Esophagus squamous epithelium (tissue), 5 donors: ENCODE measurements around the gene VCY. TPM values are rescaled to one million over a fixed set of nuclear protein-coding genes. Genes with fewer than 3 reads are reported as not detected.
"Not testable (repeated sequence)": the region's sequence is repeated elsewhere in the genome, so short reads cannot be mapped to it uniquely, and the experiment has no call there.

Source experiments
- DNase-seq: peaks from one replicate; lab custom pipeline; 2025; lab: John Stamatoyannopoulos, UW
- H3K27ac ChIP-seq, 4 donors: fragments of 200-600 bp; sonication (generic); one replicate each; pipeline ENCODE4 v1.5.1; 2016 to 2019; ENCODE audit warnings: mild to moderate bottlenecking in 1 of 4
- H3K27me3 ChIP-seq, 4 donors: fragments of 200-600 bp; sonication (generic); 1 replicate in 3 of 4; 2 replicates in 1 of 4; pipeline versions ENCODE4 v1.5.1 to v1.6.0; 2017 to 2021; ENCODE audit warnings: antibody characterized with exemption in 1 of 4
- H3K36me3 ChIP-seq, 3 donors: fragments of 200-600 bp; sonication (generic); one replicate each; pipeline ENCODE4 v1.5.1; 2016 to 2019
- H3K4me1 ChIP-seq, 3 donors: fragments of 200-600 bp; sonication (generic); one replicate each; pipeline ENCODE4 v1.5.1; 2017 to 2019
- H3K4me3 ChIP-seq, 4 donors: fragments of 200-600 bp; sonication (generic); 1 replicate in 3 of 4; 2 replicates in 1 of 4; pipeline ENCODE4 v1.5.1; 2016 to 2019; ENCODE audit warnings: mild to moderate bottlenecking in 2 of 4, moderate library complexity in 1 of 4
- H3K9me3 ChIP-seq, 3 donors: fragments of 200-600 bp; sonication (generic); one replicate each; pipeline ENCODE4 v1.5.1; 2016 to 2019
- WGBS, 2 donors: methylation state at CpG; one replicate each; pipeline ENCODE4 v1.1.5; 2018; 5-methylcytosine and 5-hydroxymethylcytosine counted together
- intact Hi-C: fragments of 100-400 bp; cut with DNase I; formaldehyde crosslinking; loops from one replicate; pipeline ENCODE4 v1.15.0; 2022
- total RNA-seq, 4 donors: library from RNA; depleted of rRNA; stranded (reverse); fragments of >200 nt; gene quantifications; one replicate each; pipeline ENCODE4 v1.1.0, GENCODE V29; 2016
- donor health status: DM: yes; HTN: yes; CAD: no.

Gene VCY
- total RNA-seq = not detected

DNA sequence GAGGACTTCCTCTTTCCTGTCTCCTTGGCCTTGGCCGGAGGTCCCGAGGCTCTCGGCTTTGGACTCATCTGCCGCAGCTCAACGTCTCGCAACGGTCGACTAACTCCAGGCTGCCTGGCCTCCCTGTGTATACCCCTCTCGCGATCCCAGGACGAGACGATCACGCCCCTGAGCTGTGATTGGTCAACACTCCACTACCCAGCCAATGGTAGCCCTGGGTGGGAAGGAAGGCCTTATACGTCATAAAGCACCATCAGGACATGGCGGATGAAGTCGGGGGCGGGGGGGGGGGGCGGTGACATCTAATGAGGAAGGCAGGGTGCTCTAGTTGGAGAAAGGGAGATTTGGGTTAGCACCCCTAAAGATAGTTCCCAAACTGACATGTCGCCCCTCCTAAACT lies at the start of gene VCY:
Gene VCY, minus strand, starts transcription at position 101 of the 400 bp plus-strand sequence. Its CDS starts 33 bp downstream, at position 68.
- WGBS, 2 donors = no CpG with 5 or more reads among the region's 19 CpGs

DNA sequence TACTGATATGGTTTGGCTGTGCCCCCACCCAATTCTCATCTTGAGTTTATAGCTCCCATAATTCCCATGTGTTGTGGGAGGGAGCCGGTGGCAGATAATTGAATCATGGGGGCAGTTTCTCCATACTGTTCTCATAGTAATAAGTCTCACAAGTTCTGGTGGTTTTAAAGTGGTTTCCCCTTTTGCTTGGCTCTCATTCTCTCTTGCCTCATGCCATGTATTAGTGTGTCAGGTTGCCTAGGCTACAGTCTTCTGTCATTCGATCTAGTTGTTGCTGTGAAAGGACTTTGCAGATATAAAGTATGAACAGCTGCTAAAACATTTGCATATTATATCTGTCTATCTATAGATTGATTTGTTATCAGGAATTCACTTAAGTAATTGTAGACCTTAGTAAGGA lies 44.1 kb upstream of the VCY start:
- H3K27me3 ChIP-seq, DNase-seq, H3K36me3 ChIP-seq, H3K9me3 ChIP-seq, H3K4me1 ChIP-seq, H3K4me3 ChIP-seq, intact Hi-C loops, H3K27ac ChIP-seq: not testable (repeated sequence)
- WGBS, 2 donors = no CpG with 5 or more reads among the region's 2 CpGs

More for the DNA sequence above, at the start of gene VCY:
- H3K4me1 ChIP-seq, H3K27ac ChIP-seq, H3K9me3 ChIP-seq, H3K27me3 ChIP-seq, H3K4me3 ChIP-seq, DNase-seq, H3K36me3 ChIP-seq, intact Hi-C loops: not testable (repeated sequence)

DNA sequence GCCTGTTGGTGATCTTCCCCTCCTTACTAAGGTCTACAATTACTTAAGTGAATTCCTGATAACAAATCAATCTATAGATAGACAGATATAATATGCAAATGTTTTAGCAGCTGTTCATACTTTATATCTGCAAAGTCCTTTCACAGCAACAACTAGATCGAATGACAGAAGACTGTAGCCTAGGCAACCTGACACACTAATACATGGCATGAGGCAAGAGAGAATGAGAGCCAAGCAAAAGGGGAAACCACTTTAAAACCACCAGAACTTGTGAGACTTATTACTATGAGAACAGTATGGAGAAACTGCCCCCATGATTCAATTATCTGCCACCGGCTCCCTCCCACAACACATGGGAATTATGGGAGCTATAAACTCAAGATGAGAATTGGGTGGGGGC lies 25.6 kb upstream of the VCY start:
- intact Hi-C loops = not testable (repeated sequence)
- WGBS, 2 donors = no CpG with 5 or more reads among the region's 2 CpGs

DNA sequence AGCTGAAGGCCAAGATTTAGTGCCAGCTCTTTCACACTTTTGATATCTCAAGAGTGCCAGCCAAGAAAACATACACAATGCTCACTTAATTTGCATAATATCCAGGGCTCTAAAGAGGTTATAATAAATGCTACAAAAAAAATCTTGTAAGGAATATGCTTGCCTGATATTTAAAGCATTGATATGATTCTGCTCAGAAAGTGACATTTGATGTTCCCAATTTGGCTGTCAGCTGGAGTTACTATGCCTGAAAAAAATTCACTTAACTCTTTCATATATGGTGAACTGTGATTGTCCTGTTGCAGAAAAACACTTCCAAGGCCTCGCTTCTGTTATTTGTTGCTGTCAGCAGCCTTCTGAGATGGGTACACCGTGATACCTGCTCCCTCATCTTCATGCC lies 43.9 kb downstream of the VCY start:
- H3K9me3 ChIP-seq, H3K27ac ChIP-seq, H3K27me3 ChIP-seq, intact Hi-C loops, DNase-seq, H3K36me3 ChIP-seq, H3K4me3 ChIP-seq, H3K4me1 ChIP-seq: not testable (repeated sequence)
- no CpG with 5 or more reads among the region's 2 CpGs for WGBS, 2 donors

More for the DNA sequence above, 25.6 kb upstream of the VCY start:
- H3K36me3 ChIP-seq, H3K4me3 ChIP-seq, H3K27ac ChIP-seq, H3K27me3 ChIP-seq, DNase-seq, H3K9me3 ChIP-seq, H3K4me1 ChIP-seq: not testable (repeated sequence)

Other genes with a start within 250 kb of the VCY start
- gene VCY1B, start 69.8 kb upstream of the VCY start, total RNA-seq = not detected